Ascending aorta (tissue), 2 donors: ENCODE data around the gene KATNA1. TPM values are rescaled to one million over a fixed set of nuclear protein-coding genes. Genes with fewer than 3 reads are reported as not detected.
"Not testable (repeated sequence)": the region's sequence is repeated elsewhere in the genome, so short reads cannot be mapped to it uniquely, and the experiment has no call there.

Experiments
- DNase-seq, 2 donors: peaks; one replicate each; pipeline ENCODE4 v3.0.0-alpha.2; 2019; ENCODE audit warnings: low spot score in 2 of 2
- H3K27ac ChIP-seq, 2 donors: fragments of 200-600 bp; sonication (generic); one replicate each; pipeline ENCODE4 v1.5.1; 2016 to 2017; ENCODE audit warnings: mild to moderate bottlenecking in 1 of 2
- H3K27me3 ChIP-seq: fragments of 200-600 bp; sonication (generic); one replicate; pipeline ENCODE4 v1.5.1; 2017
- H3K36me3 ChIP-seq, 2 donors: fragments of 200-600 bp; sonication (generic); one replicate each; pipeline ENCODE4 v1.5.1; 2016
- H3K4me1 ChIP-seq, 2 donors: fragments of 200-600 bp; sonication (generic); one replicate each; pipeline ENCODE4 v1.5.1; 2016 to 2017; ENCODE audit warnings: mild to moderate bottlenecking in 1 of 2
- H3K4me3 ChIP-seq, 2 donors: fragments of 200-600 bp; sonication (generic); one replicate each; pipeline ENCODE4 v1.5.1; 2016 to 2017; ENCODE audit warnings: mild to moderate bottlenecking in 1 of 2
- H3K9me3 ChIP-seq, 2 donors: fragments of 200-600 bp; sonication (generic); one replicate each; pipeline ENCODE4 v1.5.1; 2016
- intact Hi-C: fragments of 100-400 bp; cut with DNase I; formaldehyde crosslinking; loops from one replicate; pipeline ENCODE4 v1.15.1; 2023
- total RNA-seq: library from RNA; depleted of rRNA; stranded (reverse); fragments of >200 nt; gene quantifications from one replicate; pipeline ENCODE4 v1.1.0, GENCODE V29; 2016
- TF ChIP-seq, protein P1 (sequence below), 3 experiments: fragments of 200-600 bp in 2 of 3; fragments of 450-650 bp in 1 of 3; sonication (generic) in 2 of 3; IDR thresholded peaks; one replicate each; pipeline ENCODE4 v1.5.1; 2016 to 2019; ENCODE audit warnings: antibody characterized with exemption in 3 of 3, mild to moderate bottlenecking in 1 of 3, moderate library complexity in 1 of 3

KATNA1 gene
- total RNA-seq, 1 donor from 2014 or later: 0.64 TPM

GRCh38 chr6:149686230-149686629 is 37.7 kb upstream of the KATNA1 start:
- DNase-seq: no peak
- no peaks in the 10 kb centered on the region for H3K9me3 ChIP-seq
- intact Hi-C loops: no loop called here
- no peaks in the 10 kb centered on the region for H3K27me3 ChIP-seq
- H3K4me1 ChIP-seq: no peaks in the 10 kb centered on the region
- H3K36me3 ChIP-seq: peaks cover 16 to 43% of the 10 kb centered on the region in 2 donors
- TF ChIP-seq, protein P1, sequence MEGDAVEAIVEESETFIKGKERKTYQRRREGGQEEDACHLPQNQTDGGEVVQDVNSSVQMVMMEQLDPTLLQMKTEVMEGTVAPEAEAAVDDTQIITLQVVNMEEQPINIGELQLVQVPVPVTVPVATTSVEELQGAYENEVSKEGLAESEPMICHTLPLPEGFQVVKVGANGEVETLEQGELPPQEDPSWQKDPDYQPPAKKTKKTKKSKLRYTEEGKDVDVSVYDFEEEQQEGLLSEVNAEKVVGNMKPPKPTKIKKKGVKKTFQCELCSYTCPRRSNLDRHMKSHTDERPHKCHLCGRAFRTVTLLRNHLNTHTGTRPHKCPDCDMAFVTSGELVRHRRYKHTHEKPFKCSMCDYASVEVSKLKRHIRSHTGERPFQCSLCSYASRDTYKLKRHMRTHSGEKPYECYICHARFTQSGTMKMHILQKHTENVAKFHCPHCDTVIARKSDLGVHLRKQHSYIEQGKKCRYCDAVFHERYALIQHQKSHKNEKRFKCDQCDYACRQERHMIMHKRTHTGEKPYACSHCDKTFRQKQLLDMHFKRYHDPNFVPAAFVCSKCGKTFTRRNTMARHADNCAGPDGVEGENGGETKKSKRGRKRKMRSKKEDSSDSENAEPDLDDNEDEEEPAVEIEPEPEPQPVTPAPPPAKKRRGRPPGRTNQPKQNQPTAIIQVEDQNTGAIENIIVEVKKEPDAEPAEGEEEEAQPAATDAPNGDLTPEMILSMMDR (IDR thresholded peaks at IDR 0.05): no peak
- H3K27ac ChIP-seq: no peak overlapping the region
- H3K4me3 ChIP-seq: no peak overlapping the region

GRCh38 chr6:149683256-149683859 is 34.8 kb upstream of the KATNA1 start:
- Histone ChIP-seq H3K36me3 (peaks cover 32 to 48% of the 10 kb centered on the region in 2 donors), H3K27ac (no peak overlapping the region), H3K9me3 (no peaks in the 10 kb centered on the region)

GRCh38 chr6:149681845-149682244 is 33.3 kb upstream of the KATNA1 start:
- H3K9me3 ChIP-seq, H3K27ac ChIP-seq, H3K4me1 ChIP-seq, H3K4me3 ChIP-seq, H3K27me3 ChIP-seq, DNase-seq, intact Hi-C loops: not testable (repeated sequence)
- H3K36me3 ChIP-seq: peaks cover 31 to 54% of the 10 kb centered on the region in 2 donors

More at GRCh38 chr6:149683256-149683859, 34.8 kb upstream of the KATNA1 start:
- intact Hi-C loops: no loop called here
- Histone ChIP-seq H3K27me3 (no peaks in the 10 kb centered on the region), H3K4me1 (no peaks in the 10 kb centered on the region), H3K4me3 (no peak overlapping the region)
- no peak for DNase-seq
- TF ChIP-seq, protein P1 (IDR thresholded peaks at IDR 0.05): no peak

DNA sequence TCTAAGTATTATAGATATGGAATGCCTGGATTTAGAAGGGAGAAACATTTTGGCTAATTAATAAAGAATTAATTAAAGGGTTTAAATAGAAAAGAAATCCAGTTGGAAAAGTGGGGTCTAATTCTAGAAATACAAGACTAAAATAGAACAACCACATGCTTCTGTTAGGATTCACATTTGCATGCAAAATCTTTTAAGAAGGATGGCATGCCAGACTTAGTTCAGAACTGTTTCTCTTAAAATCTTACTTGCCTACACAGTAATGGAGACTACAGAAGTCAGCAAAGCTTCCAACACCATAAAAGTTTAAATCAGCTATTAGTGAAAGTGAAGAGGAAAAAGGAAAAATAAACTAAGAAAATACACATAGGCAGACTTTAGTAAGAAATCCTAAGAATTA is 32.7 kb upstream of the KATNA1 start:
- Histone ChIP-seq H3K4me3 (no peak overlapping the region), H3K9me3 (no peaks in the 10 kb centered on the region), H3K27ac (no peak overlapping the region), H3K36me3 (peaks cover 38 to 60% of the 10 kb centered on the region in 2 donors), H3K27me3 (no peaks in the 10 kb centered on the region), H3K4me1 (no peaks in the 10 kb centered on the region)
- no peak for DNase-seq
- TF ChIP-seq, protein P1 (IDR thresholded peaks at IDR 0.05): no peak
- intact Hi-C loops: no loop called here

DNA sequence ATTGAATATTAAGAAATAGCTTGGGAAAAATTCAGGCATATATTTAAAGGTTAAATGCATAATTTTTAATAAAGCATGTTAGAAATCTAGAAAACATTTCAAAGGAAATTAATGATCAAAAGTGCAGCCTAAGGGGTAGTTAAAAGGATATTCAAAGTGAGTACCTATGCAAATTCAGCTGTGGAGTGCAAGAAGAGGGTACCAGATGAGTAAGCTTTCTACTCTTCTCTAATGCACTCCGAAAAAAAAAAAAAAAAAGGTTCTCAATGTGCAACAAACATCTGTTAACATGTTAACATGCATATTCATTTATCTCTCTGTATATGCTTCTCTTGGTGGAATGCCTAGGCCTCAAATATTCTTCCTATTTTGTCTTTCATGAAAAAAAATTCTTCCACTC is 32.0 kb upstream of the KATNA1 start:
- TF ChIP-seq, protein P1 (IDR thresholded peaks at IDR 0.05): no peak
- H3K4me1 ChIP-seq: no peaks in the 10 kb centered on the region

DNA sequence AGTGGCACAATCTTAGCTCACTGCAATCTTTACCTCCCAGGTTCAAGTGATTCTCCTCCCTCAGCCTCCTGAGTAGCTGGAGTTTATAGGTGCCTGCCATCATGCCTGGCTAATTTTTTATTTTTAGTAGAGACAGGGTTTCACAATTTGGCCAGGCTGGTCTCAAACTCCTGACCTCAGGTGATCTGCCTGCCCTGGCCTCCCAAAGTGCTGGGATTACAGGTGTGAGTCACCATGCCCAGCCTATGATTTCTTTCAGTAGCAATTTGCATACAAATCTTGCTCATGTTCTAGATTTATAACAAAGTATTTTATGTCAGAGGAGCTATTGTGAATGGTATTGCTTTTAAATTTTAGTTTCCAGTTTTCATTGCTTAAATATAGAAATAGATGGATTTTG is 23.8 kb upstream of the KATNA1 start:
- peaks cover 62 to 70% of the 10 kb centered on the region in 2 donors for H3K36me3 ChIP-seq
- intact Hi-C loops, DNase-seq: not testable (repeated sequence)

More for the DNA sequence above, 32.0 kb upstream of the KATNA1 start:
- no peak for DNase-seq
- Histone ChIP-seq H3K4me3 (no peak overlapping the region), H3K36me3 (peaks cover 45 to 66% of the 10 kb centered on the region in 2 donors), H3K27ac (no peak overlapping the region), H3K9me3 (no peaks in the 10 kb centered on the region), H3K27me3 (no peaks in the 10 kb centered on the region)
- intact Hi-C loops: no loop called here

GRCh38 chr6:149660028-149660427 is 11.5 kb upstream of the KATNA1 start:
- H3K4me1 ChIP-seq: no peaks in the 10 kb centered on the region
- TF ChIP-seq, protein P1 (IDR thresholded peaks at IDR 0.05): no peak
- H3K9me3 ChIP-seq: no peaks in the 10 kb centered on the region
- no peak for DNase-seq
- H3K27ac ChIP-seq: no peak overlapping the region
- intact Hi-C loops: no loop called here
- H3K27me3 ChIP-seq: no peaks in the 10 kb centered on the region
- H3K36me3 ChIP-seq: peaks cover 27 to 37% of the 10 kb centered on the region in 2 donors
- no peak overlapping the region for H3K4me3 ChIP-seq

More for the DNA sequence above, 23.8 kb upstream of the KATNA1 start:
- H3K4me1 ChIP-seq, H3K27me3 ChIP-seq, H3K4me3 ChIP-seq, H3K27ac ChIP-seq, H3K9me3 ChIP-seq: not testable (repeated sequence)
